Left kidney (tissue), 1 donor: ENCODE measurements around the gene FAHD1. TPM values are rescaled to one million over a fixed set of nuclear protein-coding genes. Genes with fewer than 3 reads are reported as not detected.

Experiments
- polyA plus RNA-seq: library from polyadenylated mRNA; unstranded; fragments of 120-200 nt; gene quantifications from one replicate; pipeline ENCODE4 v1.2.1, GENCODE V29; 2013; ENCODE audit not compliant: insufficient read length

FAHD1 gene
- polyA plus RNA-seq, 1 donor = 35.5 TPM

Other genes with a start within 250 kb of the FAHD1 start
- 43.9 TPM for gene IFT140, start 215.1 kb upstream of the FAHD1 start, polyA plus RNA-seq
- 27.3 TPM for gene CRAMP1, start 214.8 kb upstream of the FAHD1 start, polyA plus RNA-seq
- gene JPT2, start 148.9 kb upstream of the FAHD1 start, polyA plus RNA-seq = 82.0 TPM
- 68.6 TPM for gene MAPK8IP3, start 121.0 kb upstream of the FAHD1 start, polyA plus RNA-seq
- 18.0 TPM for gene NME3, start 55.7 kb upstream of the FAHD1 start, polyA plus RNA-seq
- gene EME2, start 54.4 kb upstream of the FAHD1 start, polyA plus RNA-seq = 10.7 TPM
- 53.8 TPM for gene MRPS34, start 54.1 kb upstream of the FAHD1 start, polyA plus RNA-seq
- gene SPSB3, start 44.6 kb upstream of the FAHD1 start, polyA plus RNA-seq = 32.8 TPM
- gene NUBP2, start 44.2 kb upstream of the FAHD1 start, polyA plus RNA-seq = 33.6 TPM
- gene IGFALS, start 33.5 kb upstream of the FAHD1 start, polyA plus RNA-seq = 1.6 TPM
- gene HAGH, start 381 bp upstream of the FAHD1 start, polyA plus RNA-seq = 33.9 TPM
- 3.2 TPM for gene MEIOB, start 45.0 kb downstream of the FAHD1 start, polyA plus RNA-seq
- 0.15 TPM for gene HS3ST6, start 91.2 kb downstream of the FAHD1 start, polyA plus RNA-seq
- gene MSRB1, start 116.0 kb downstream of the FAHD1 start, polyA plus RNA-seq = 55.9 TPM
- gene RPL3L, start 127.5 kb downstream of the FAHD1 start, polyA plus RNA-seq = 0.18 TPM
- 116 TPM for gene NDUFB10, start 132.3 kb downstream of the FAHD1 start, polyA plus RNA-seq
- 1,628 TPM for gene RPS2, start 137.6 kb downstream of the FAHD1 start, polyA plus RNA-seq
- not detected for gene RNF151, start 139.7 kb downstream of the FAHD1 start, polyA plus RNA-seq
- gene TBL3, start 144.8 kb downstream of the FAHD1 start, polyA plus RNA-seq = 30.3 TPM
- gene NOXO1, start 154.3 kb downstream of the FAHD1 start, polyA plus RNA-seq = 0.78 TPM
- gene GFER, start 157.0 kb downstream of the FAHD1 start, polyA plus RNA-seq = 23.1 TPM
- 1.5 TPM for gene SYNGR3, start 162.8 kb downstream of the FAHD1 start, polyA plus RNA-seq
- 15.8 TPM for gene ZNF598, start 182.6 kb downstream of the FAHD1 start, polyA plus RNA-seq
- 3.8 TPM for gene NPW, start 192.6 kb downstream of the FAHD1 start, polyA plus RNA-seq
- gene NHERF2, start 199.7 kb downstream of the FAHD1 start, polyA plus RNA-seq = 82.9 TPM
- gene NTHL1, start 220.6 kb downstream of the FAHD1 start, polyA plus RNA-seq = 14.7 TPM
- gene TSC2, start 220.8 kb downstream of the FAHD1 start, polyA plus RNA-seq = 165 TPM